Upper lobe of right lung (tissue), 1 donor: ENCODE measurements around the gene RREB1. TPM values are rescaled to one million over a fixed set of nuclear protein-coding genes. Genes with fewer than 3 reads are reported as not detected.

Experiments used
- ATAC-seq: fragments of 200-7000 bp; cut with Tn5 transposase; one replicate; pipeline ENCODE4 v1.9.1; 2020; ENCODE audit warnings: mild to moderate bottlenecking, moderate library complexity
- DNase-seq: peaks from one replicate; pipeline ENCODE4 v3.0.0-alpha.2; 2020
- H3K27ac ChIP-seq: fragments of 200-600 bp; one replicate; pipeline ENCODE4 v1.8.0; 2022
- H3K27me3 ChIP-seq: fragments of 200-600 bp; one replicate; pipeline ENCODE4 v1.8.0; 2022; ENCODE audit warnings: mild to moderate bottlenecking
- H3K36me3 ChIP-seq: fragments of 200-600 bp; one replicate; pipeline ENCODE4 v1.8.0; 2022
- H3K4me1 ChIP-seq: fragments of 200-600 bp; one replicate; pipeline ENCODE4 v1.8.0; 2022
- H3K4me3 ChIP-seq: fragments of 200-600 bp; one replicate; pipeline ENCODE4 v1.8.0; 2022; ENCODE audit warnings: mild to moderate bottlenecking
- H3K9me3 ChIP-seq: fragments of 200-600 bp; one replicate; pipeline ENCODE4 v1.8.0; 2022
- CTCF ChIP-seq: fragments of 200-600 bp; IDR thresholded peaks from one replicate; pipeline ENCODE4 v1.8.0; 2022; ENCODE audit warnings: antibody characterized with exemption
- intact Hi-C: fragments of 100-400 bp; cut with DNase I; formaldehyde crosslinking; loops from one replicate; pipeline ENCODE4 v1.11.0; 2022
- total RNA-seq: library from RNA; stranded (reverse); fragmentation: NEBNext Ultra II Directional; extraction: Animal tissue kit (Norgen Biotek cat#: 25700); gene quantifications from one replicate; pipeline ENCODE4 v1.2.1, GENCODE V29; 2021
- donor health status: DM: no; HTN: yes; CAD: no; lungs with severe emphysema.

The RREB1 gene
- total RNA-seq, 1 donor from 2014 or later = 60.2 TPM

GRCh38 chr6:7075341-7076000 is 32.3 kb upstream of the RREB1 start:
- no peak overlapping the region for H3K4me3 ChIP-seq
- no peaks in the 10 kb centered on the region for H3K9me3 ChIP-seq
- no peak for TF ChIP-seq CTCF
- intact Hi-C loops = no loop called here
- H3K27me3 ChIP-seq = no peaks in the 10 kb centered on the region
- DNase-seq (no peak), ATAC-seq (no peak)
- H3K36me3 ChIP-seq = no peaks in the 10 kb centered on the region
- no peak overlapping the region for H3K27ac ChIP-seq
- no peaks in the 10 kb centered on the region for H3K4me1 ChIP-seq

- no peak for ATAC-seq
- no peak for DNase-seq
- H3K27ac ChIP-seq = no peak overlapping the region
- no peaks in the 10 kb centered on the region for H3K36me3 ChIP-seq
- intact Hi-C loops = no loop called here
- no peak for TF ChIP-seq CTCF
- H3K4me3 ChIP-seq = no peak overlapping the region
- no peaks in the 10 kb centered on the region for H3K27me3 ChIP-seq
- H3K9me3 ChIP-seq = no peaks in the 10 kb centered on the region
- no peaks in the 10 kb centered on the region for H3K4me1 ChIP-seq
Observed at GRCh38 chr6:7077856-7078255, 29.9 kb upstream of the RREB1 start.

DNA sequence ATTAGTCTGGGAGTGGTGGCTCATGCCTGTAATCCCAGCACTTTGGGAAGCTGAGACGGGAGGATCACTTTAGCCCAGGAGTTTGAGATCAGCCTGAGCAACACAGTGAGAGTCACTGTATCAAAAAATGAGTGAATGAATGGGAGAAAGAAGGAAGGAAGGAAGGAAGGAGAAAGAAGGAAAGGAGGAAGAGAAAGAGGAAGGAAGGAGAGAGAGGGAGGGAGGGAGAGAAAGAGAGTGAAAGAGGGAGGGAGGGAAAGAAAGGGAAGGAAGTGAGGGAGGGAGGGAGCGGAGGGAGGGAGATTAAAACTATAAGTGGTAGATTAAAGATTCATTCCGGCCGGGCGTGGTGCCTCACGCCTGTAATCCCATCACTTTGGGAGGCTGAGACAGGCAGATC is 28.9 kb upstream of the RREB1 start:
- no peak for DNase-seq
- TF ChIP-seq CTCF = no peak
- intact Hi-C loops = no loop called here
- H3K4me1 ChIP-seq = no peaks in the 10 kb centered on the region
- no peaks in the 10 kb centered on the region for H3K36me3 ChIP-seq
- no peaks in the 10 kb centered on the region for H3K9me3 ChIP-seq
- ATAC-seq = no peak
- H3K27ac ChIP-seq = no peak overlapping the region
- no peaks in the 10 kb centered on the region for H3K27me3 ChIP-seq
- H3K4me3 ChIP-seq = no peak overlapping the region

- no peaks in the 10 kb centered on the region for H3K9me3 ChIP-seq
- no peaks in the 10 kb centered on the region for H3K36me3 ChIP-seq
- no peak overlapping the region for H3K4me3 ChIP-seq
- H3K4me1 ChIP-seq = no peaks in the 10 kb centered on the region
- DNase-seq (no peak), ATAC-seq (no peak)
- no peak overlapping the region for H3K27ac ChIP-seq
- intact Hi-C loops = no loop called here
- no peak for TF ChIP-seq CTCF
- no peaks in the 10 kb centered on the region for H3K27me3 ChIP-seq
Observed at GRCh38 chr6:7080311-7080710, 27.4 kb upstream of the RREB1 start.

DNA sequence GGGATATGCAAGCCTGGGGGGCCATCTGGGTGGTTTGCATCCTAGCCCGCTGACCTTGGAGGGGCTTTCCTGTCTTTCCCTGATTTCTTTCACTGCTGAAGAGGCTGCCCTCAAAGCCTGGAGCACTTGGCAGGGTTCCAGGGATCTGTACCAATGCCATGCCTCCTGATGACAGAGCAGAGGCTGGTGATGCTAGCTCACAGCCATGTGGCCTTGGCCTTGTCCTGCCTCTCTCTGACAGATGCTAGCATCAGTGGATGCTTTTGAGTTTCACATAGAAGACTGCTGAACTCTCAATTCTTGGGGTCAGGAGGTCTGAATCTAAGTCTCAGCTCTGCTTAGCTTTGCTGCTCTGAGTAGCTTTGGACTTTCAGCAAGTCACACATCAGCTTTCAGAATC is 21.9 kb upstream of the RREB1 start:
- intact Hi-C loops = no loop called here
- no peak for TF ChIP-seq CTCF
- H3K9me3 ChIP-seq = no peaks in the 10 kb centered on the region
- H3K27me3 ChIP-seq = no peaks in the 10 kb centered on the region
- peak overlapping the region; percentile 61 for H3K27ac ChIP-seq
- DNase-seq (no peak), ATAC-seq (peak; percentile 55)
- no peak overlapping the region for H3K4me3 ChIP-seq
- H3K36me3 ChIP-seq = no peaks in the 10 kb centered on the region
- peaks cover 15% of the 10 kb centered on the region for H3K4me1 ChIP-seq

DNA sequence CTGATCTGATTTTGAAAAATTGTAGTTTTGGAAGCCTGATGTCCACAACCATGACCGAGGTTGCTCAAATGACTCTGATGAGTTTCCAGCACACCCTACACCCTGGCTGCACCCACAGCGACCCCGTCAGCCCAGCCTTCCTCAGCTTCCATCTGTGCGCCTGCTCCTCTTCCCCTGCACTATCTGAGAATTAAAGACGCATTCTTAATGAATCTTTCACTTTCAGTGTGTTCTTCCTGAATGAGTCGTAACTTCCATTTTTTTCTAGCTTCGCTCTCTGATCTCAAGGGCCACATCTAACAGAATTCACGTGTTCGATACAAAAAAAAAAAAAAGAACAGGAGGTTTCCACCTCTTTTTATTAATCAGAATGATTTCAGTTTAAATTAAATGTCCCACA is 21.3 kb upstream of the RREB1 start:
- TF ChIP-seq CTCF = no peak
- Histone ChIP-seq H3K27me3 (no peaks in the 10 kb centered on the region), H3K27ac (peak overlapping the region; percentile 61), H3K4me3 (peak overlapping the region; percentile 48), H3K36me3 (no peaks in the 10 kb centered on the region), H3K4me1 (peaks cover 15% of the 10 kb centered on the region), H3K9me3 (no peaks in the 10 kb centered on the region)
- ATAC-seq (peak; percentile 92), DNase-seq (peak; percentile 75)
- intact Hi-C loops = no loop called here
